Stimulated activated naive B cell treated with anti-CD40 and anti-IgM and Interleukin-4, amounts not matched to agents 10 μg/mL and 1 μg/mL and 100 μg/mL, for 72 hours (primary cell): ENCODE data around the gene MAPK8.

Experiments
- ATAC-seq, 2 donors: fragments of 150-1000 bp; cut with Tn5 transposase; replicated peaks; 2 replicates each; pipeline ENCODE4 v1.10.0; 2021; ENCODE audit warnings: moderate library complexity in 1 of 2
- DNase-seq: peaks from one replicate; pipeline ENCODE4 v3.0.0; 2021
- H3K27ac Mint-ChIP-seq: one replicate; pipeline ENCODE4 v1.8.0; 2022; ENCODE audit warnings: mild to moderate bottlenecking, mixed read lengths
- H3K27me3 Mint-ChIP-seq, 2 donors: one replicate each; pipeline ENCODE4 v1.8.0; 2022; ENCODE audit warnings: mixed read lengths in 2 of 2
- H3K36me3 Mint-ChIP-seq, 2 donors: one replicate each; pipeline ENCODE4 v1.8.0; 2022; ENCODE audit warnings: mixed read lengths in 2 of 2, mild to moderate bottlenecking in 1 of 2
- H3K4me1 Mint-ChIP-seq, 2 donors: one replicate each; pipeline ENCODE4 v1.8.0; 2022; ENCODE audit warnings: mixed read lengths in 2 of 2, mild to moderate bottlenecking in 1 of 2
- H3K4me3 Mint-ChIP-seq, 2 donors: one replicate each; pipeline ENCODE4 v1.8.0; 2022; ENCODE audit warnings: mild to moderate bottlenecking in 2 of 2, mixed read lengths in 2 of 2, moderate library complexity in 1 of 2
- H3K9me3 Mint-ChIP-seq, 2 donors: one replicate each; pipeline ENCODE4 v1.8.0; 2022; ENCODE audit warnings: mixed read lengths in 2 of 2, mild to moderate bottlenecking in 1 of 2

The MAPK8 gene

DNA sequence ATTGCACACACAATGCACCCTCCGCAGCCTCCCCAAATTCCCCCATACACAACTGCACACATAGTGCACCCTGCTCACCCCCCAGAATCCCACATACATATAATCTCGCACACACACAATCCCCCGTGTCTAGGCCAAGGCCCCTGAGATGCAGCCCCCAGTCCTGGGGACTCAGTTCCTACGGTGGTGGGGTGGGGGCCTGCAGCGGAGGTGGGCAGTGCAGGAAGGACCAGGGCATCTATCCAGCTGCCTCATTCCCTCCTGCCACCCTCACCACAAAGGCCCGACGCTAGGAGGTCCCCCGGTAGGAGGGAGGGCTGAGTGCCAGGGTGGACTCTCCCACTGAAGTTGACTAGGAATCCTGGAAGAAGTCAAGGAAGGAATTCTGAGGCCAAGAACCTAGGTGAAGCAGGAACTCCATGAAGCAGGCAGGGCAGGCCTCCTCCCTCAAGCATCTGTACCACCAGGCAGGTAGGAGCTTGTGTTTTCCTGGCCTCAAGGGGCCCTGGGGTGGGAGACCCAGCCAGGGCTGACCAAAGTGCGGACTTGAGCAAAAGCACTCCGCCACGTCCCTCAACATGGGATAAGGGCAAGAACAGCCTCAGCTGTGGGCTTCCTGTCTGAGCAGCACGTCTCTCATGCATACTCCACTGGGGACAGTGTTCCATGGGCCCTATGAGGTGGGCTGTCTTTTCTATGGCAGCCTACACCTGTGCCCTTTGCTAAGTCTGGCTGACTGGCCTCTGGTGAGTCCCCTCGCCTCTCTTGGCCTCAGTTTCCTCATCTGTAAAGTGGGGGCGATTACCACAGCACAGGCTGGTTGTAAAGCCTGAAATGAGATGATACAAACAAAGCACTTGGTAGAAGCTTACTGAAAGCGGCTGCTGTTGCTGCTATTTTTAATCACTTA lies 145.7 kb downstream of the MAPK8 start:
- peaks cover 10 to 24% of the 10 kb centered on the region in 2 donors for H3K36me3 Mint-ChIP-seq
- H3K27ac Mint-ChIP-seq = no peak overlapping the region
- peaks cover 6 to 12% of the 10 kb centered on the region in 2 donors for H3K4me1 Mint-ChIP-seq
- no peaks in the 10 kb centered on the region for H3K9me3 Mint-ChIP-seq
- H3K27me3 Mint-ChIP-seq = peaks cover 0 to 10% of the 10 kb centered on the region in 2 donors
- no peak for ATAC-seq
- DNase-seq = no peak
- H3K4me3 Mint-ChIP-seq = no peak overlapping the region

DNA sequence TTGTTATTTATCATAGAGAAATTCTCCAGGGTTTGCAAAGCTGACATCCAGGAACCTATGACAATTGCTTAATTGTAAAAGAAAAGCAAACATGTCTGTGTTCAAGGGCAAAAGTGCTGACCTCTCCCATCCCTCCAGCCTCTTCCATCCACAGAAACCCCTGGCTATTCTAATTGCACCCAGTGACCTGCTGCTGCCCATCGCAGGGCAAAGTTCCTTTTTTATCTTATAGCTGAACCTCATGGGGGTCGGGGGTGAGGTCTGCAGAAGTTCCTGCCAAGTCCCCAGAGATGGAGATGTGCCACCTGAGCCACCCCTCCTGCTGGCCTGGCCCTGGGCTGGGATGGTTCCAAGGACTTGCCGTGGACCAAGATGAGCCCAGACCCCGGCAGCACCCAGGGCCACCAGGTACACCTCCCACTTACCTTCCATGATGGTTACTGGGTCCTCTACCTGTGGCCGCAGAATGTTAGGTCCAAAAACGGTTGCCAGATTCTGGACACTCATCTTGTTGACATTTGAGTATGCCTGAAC lies 146.5 kb downstream of the MAPK8 start:
- peaks cover under 1 to 15% of the 10 kb centered on the region in 2 donors for H3K27me3 Mint-ChIP-seq
- no peak overlapping the region for H3K4me3 Mint-ChIP-seq
- H3K27ac Mint-ChIP-seq = peak overlapping the region; percentile 26
- no peaks in the 10 kb centered on the region for H3K9me3 Mint-ChIP-seq
- H3K4me1 Mint-ChIP-seq = peaks cover 9 to 17% of the 10 kb centered on the region in 2 donors
- H3K36me3 Mint-ChIP-seq = peaks cover 6 to 24% of the 10 kb centered on the region in 2 donors
- ATAC-seq (no peak), DNase-seq (no peak)

DNA sequence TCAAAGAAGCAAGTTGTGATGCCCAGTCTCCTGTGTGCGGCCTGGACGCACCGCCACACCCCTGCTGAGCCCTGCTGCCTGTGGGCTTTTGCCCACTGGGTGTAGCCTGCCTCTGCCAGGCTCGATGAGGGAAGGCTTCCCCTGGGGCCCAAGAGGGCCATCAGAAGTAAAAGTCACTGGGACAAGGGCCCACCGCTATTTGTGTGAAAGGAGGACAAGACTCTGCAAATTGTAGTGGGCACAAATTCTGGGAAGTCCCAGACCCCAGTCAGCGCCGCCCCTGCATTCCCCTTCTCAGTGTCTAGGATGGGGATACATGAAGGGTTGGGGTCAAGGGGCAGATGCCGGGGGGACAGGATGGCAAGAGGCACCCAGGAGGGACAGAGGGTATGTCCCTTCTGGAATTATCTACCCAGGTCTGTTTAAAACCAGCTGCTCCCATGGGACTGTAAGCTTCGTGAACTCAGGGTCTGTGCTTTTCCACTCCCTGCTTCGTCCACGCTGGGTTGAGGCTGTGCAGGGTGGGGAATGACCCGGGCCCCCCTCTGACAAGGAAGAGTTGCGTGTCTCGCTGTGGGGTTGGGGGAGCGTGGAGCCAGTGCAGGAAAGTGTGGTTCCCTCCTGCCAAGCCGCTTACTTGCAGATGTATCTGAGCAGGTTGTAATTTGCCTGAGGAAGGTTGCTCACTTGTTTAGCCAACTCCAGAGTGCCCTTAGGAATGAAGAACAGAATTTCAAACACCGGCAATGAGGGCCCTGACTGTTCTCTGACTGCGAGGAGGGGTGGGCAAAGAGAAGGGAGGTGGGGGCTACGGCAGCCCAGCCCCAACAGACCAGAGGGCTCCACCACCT lies 147.2 kb downstream of the MAPK8 start:
- Mint-ChIP-seq H3K36me3 (peaks cover 10 to 24% of the 10 kb centered on the region in 2 donors), H3K27ac (no peak overlapping the region), H3K9me3 (no peaks in the 10 kb centered on the region), H3K27me3 (peaks cover 5 to 13% of the 10 kb centered on the region in 2 donors), H3K4me1 (peaks cover 10 to 17% of the 10 kb centered on the region in 2 donors), H3K4me3 (no peak overlapping the region)
- ATAC-seq (no peak), DNase-seq (no peak)

DNA sequence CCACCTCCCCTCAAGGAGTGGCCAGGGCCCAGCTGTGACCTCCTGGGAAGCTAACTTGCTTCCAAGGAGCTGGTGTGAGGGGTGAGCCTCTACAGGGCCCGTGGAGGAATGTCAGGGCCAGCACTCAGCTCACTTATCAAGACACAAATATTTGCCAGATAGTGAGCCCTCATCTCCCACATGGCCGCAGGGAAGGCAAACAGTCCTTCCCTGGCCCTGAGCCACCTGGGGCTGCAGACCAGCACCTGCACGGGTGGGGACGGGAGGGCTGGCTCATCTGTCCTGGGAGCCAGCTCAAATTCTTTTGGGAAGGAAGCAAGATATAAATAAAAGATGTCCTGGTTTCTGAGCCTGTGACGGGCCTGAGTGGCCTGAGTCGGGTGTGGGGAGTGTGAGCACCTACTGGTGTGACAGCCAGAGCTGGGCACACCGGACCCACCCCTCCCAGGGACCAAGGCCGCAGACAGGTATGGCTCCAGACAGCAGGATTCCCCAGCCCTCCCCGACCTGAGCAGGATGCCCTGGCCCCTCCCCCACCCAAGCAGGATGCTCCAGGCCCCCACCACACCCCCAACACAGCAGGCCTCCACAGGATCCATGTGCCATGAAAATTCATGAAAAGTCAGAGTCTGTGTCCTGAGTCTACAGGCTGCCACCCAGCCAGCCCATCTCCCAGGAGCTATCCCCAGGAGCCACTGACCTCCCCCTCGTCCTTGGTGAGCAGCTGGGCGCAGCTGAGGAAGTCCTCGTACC lies 148.0 kb downstream of the MAPK8 start:
- Mint-ChIP-seq H3K4me1 (peaks cover 10 to 17% of the 10 kb centered on the region in 2 donors), H3K36me3 (peaks cover 14 to 24% of the 10 kb centered on the region in 2 donors), H3K27ac (no peak overlapping the region), H3K27me3 (peaks cover 5 to 12% of the 10 kb centered on the region in 2 donors), H3K9me3 (no peaks in the 10 kb centered on the region), H3K4me3 (no peak overlapping the region)
- ATAC-seq = no peak
- no peak for DNase-seq

DNA sequence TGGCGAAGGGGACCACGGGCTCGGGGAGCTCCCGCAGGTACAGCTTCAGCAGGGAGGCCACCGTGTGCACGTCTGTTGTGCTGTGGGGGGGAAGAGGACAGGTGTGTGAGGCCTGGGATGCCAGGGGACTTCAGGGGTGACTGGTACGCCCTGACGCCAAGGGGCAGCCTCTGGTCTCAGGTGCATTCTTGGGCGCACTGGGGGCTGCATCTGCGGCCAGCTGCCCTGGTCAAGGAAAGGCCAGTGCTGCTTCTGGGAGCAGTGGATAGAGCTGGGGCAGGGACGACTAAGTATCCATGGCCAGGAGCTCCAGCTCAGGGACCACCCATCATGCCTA lies 148.5 kb downstream of the MAPK8 start:
- Mint-ChIP-seq H3K9me3 (no peaks in the 10 kb centered on the region), H3K4me3 (no peak overlapping the region), H3K4me1 (peaks cover 10 to 17% of the 10 kb centered on the region in 2 donors), H3K36me3 (peaks cover 16 to 24% of the 10 kb centered on the region in 2 donors), H3K27me3 (peaks cover 5 to 12% of the 10 kb centered on the region in 2 donors), H3K27ac (no peak overlapping the region)
- DNase-seq = no peak
- no peak for ATAC-seq

DNA sequence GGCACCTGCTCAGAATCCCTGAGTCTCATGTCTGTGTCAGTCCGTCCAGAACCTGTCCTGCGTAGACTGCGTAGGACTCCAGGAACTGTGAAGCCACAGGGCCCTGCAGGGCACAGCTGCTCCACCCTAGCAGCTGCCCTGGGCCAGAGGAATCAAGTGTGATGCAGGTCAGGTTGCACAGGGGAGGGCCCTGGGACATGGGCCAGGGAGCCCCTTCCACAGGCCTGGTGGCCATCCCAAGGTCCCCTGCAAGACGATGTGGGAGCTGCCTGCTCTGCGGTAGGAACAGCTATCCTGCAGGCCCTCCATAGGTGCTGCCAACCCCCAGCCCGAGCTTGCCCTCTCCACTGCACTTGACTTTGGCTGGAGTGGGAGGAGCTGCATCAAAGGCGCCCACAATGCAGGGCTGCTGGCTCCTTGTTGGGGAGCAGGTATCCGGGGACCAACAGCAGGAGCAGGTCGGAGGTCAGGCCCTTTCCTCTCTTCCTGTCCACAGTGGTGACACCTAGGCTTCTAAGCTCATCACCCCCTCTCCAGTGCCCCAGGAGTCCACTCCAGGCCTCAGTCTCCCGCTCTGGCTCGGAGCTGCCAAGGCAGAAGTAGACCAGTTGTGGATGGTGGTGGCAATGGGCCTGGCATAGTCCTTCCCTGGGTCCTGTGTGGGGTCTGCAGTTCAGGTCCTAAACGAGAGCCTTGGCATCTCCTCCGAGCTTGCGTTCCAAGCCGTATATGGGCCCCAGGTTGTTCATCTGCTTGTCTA lies 149.1 kb downstream of the MAPK8 start:
- DNase-seq (no peak), ATAC-seq (no peak)
- H3K36me3 Mint-ChIP-seq = peaks cover 16 to 24% of the 10 kb centered on the region in 2 donors
- peaks cover 10 to 17% of the 10 kb centered on the region in 2 donors for H3K4me1 Mint-ChIP-seq
- no peak overlapping the region for H3K27ac Mint-ChIP-seq
- peaks cover 5 to 12% of the 10 kb centered on the region in 2 donors for H3K27me3 Mint-ChIP-seq
- H3K9me3 Mint-ChIP-seq = no peaks in the 10 kb centered on the region
- H3K4me3 Mint-ChIP-seq = no peak overlapping the region

DNA sequence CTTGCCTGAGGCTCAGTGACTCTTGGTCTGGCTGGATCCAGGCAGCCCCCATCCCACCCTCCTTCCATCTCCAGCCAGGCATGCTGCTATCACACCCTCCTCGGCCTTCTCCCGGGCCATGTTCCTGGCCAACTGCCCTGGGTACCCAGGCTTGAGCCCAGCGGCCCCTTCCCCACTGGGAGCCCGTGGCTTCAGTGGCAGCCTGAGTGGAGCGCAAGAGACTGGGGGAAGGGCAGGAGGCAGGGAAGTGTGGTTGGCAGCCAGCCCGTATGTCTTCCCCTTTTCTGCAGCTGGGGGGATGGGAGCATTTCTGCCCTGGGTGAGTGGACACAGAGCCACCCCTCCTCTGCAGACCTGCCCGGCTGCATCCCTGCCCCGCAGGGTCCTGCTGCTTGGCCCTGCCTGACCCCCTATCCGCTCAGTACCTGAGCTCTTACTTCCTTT lies 149.9 kb downstream of the MAPK8 start:
- peaks cover 16 to 24% of the 10 kb centered on the region in 2 donors for H3K36me3 Mint-ChIP-seq
- DNase-seq (no peak), ATAC-seq (peak; percentile 70 to 72)
- no peaks in the 10 kb centered on the region for H3K9me3 Mint-ChIP-seq
- H3K4me3 Mint-ChIP-seq = peak overlapping the region in 1 of 2 donors; percentile 58
- H3K27me3 Mint-ChIP-seq = peaks cover 5 to 12% of the 10 kb centered on the region in 2 donors
- peak overlapping the region; percentile 37 for H3K27ac Mint-ChIP-seq
- peaks cover 10 to 17% of the 10 kb centered on the region in 2 donors for H3K4me1 Mint-ChIP-seq

DNA sequence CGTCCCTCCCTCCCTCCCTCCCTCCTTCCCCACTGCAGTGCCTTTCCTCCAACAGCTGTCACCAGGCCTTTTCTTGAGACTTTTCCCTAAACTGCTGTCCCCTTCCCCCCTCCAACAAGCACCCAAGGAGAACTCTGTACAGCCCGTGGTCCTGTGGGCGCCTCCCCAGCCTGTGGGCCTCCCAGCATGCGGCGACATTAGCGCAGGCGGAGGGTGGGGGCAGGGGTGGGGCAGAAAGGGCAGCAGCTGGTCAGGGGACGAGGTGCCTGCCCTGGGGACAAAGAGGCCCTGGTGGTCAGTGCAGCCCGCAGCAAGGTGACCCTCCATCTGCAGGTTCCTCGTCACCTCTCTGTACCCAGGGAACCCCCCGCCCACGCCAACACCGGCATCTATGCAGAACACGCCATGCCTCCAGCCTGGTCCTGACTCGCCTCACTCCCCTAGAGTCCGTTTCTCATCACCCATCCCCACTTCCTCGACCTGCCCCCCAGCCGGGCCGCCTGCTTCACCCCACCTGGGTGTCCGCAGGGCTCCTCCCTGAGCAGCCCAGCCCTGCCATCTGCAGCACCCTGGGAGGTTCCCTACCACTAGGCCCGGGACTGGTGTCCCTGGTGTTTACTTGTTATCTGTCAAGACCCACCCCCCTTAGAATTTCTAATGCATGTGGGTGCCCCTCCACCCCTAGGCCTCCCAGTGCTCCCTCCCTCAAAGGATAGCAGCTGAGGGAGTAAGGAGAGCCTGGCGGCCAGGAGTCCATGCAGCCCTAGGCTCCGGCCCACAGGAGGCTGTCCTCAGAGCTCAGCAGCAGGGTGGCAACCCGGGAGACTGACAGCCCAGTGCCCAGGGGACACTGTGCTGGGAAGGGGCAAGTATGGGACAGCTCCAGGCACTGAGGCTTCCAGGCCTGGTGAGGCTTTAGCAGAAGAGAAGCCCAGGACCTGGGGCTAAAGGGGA lies 150.6 kb downstream of the MAPK8 start:
- ATAC-seq (peak; percentile 78 to 84), DNase-seq (peak; percentile 26)
- peaks cover 5 to 12% of the 10 kb centered on the region in 2 donors for H3K27me3 Mint-ChIP-seq
- peaks cover 10 to 19% of the 10 kb centered on the region in 2 donors for H3K36me3 Mint-ChIP-seq
- no peaks in the 10 kb centered on the region for H3K9me3 Mint-ChIP-seq
- H3K4me1 Mint-ChIP-seq = peaks cover 10 to 17% of the 10 kb centered on the region in 2 donors
- H3K27ac Mint-ChIP-seq = peak overlapping the region; percentile 37
- peak overlapping the region; percentile 29 to 58 for H3K4me3 Mint-ChIP-seq

DNA sequence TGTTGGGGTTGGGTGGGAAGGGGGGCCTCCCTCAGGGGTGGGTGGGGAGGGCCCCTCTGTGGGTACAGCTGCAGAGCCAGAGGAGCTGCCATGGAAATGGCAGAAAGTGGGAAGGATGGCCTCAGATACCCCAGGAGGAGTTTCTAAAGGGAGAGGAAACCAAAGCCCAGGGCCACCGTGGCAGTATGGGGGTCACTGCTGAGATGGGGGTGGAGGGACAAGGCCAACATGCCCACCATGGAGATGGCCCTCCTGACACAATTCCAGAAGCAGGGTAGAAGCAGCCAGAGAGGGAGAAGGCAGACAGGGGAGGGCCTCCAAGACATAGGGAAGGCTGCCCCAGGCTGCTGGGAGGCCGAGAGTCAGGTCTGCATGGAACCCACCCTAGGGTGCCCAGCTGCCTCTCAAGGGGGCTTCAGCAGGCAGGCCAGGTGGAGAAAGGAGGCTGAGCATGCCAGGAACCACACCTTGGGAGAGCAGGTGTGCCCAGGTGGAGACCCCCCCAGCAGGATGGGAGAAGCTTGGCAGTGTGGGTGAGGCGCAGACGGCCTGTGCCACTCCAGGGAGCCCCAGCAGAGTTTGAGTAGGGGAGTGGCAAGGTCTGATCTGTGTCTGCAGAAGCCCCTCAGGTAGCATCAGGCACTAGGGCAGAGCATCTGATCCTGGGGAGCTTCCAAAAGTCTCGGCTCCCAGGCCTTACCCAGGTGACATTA lies 151.6 kb downstream of the MAPK8 start:
- Mint-ChIP-seq H3K4me3 (no peak overlapping the region), H3K36me3 (peaks cover 10 to 14% of the 10 kb centered on the region in 2 donors), H3K27ac (no peak overlapping the region), H3K9me3 (no peaks in the 10 kb centered on the region), H3K27me3 (peaks cover 5 to 12% of the 10 kb centered on the region in 2 donors), H3K4me1 (peaks cover 10 to 17% of the 10 kb centered on the region in 2 donors)
- DNase-seq (no peak), ATAC-seq (no peak)

DNA sequence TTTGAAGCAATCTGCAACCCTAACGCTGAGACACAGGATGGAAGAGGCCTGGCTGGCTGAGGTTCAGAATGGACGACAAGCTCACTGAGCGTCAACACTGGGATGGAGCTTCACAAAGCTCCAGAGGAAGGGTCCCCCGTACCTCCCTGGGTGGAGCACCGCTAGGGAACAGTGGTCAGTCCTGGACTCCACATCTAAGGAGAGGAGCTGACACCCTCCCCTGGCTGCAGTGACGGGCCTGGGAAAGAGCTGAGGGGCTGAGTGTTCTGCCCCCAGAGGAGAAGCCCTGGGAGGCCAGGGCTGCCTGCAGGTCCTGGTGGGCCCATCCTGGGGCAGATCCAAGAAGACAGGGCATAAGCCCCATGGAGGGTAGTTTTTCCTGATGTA lies 152.2 kb downstream of the MAPK8 start:
- no peaks in the 10 kb centered on the region for H3K9me3 Mint-ChIP-seq

DNA sequence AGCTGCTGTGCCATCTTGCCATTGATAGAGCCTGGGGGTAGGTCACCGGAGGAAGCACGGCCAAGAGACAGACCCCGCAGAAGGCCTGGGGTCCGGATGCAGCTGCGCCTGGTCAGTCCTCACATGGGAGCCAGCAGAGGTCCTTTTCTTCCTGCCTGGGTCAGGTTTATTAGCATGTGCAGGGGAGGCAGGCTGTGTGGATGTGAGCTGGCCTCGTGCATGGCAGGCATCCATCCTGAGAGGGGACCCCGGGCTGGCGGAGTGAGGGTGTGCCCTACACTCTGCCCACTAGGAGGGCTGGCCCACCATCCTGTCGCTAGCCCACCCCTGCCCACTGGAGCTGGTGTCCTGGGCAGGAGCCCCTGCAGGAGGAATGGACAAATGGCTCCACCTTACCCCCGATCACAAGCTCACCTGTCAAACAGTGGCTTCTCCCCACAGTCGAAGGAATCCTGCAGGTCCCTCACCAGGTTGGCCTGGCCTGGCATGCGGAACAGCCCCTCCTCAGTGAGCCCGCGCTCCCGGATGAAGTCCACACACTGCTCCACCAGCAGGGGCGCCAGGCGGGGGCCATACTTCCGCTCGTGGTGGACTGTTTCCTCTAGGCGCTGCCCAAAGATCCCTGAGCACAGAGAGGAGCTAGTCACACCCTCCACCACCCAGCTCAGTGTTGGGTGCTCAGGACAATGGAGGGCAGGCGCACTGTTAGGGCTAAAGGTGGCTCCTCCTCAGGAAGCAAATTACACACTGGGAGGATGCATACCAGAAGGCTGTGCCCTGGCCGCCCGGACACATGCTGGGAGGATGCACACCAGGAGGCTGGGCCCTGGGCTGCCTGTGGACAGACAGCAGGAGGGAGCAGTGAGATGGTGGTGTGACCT lies 153.0 kb downstream of the MAPK8 start:
- no peak overlapping the region for H3K27ac Mint-ChIP-seq
- H3K27me3 Mint-ChIP-seq = peaks cover 5 to 12% of the 10 kb centered on the region in 2 donors
- ATAC-seq = no peak
- DNase-seq = no peak
- H3K36me3 Mint-ChIP-seq = peaks cover 7 to 10% of the 10 kb centered on the region in 2 donors
- H3K4me1 Mint-ChIP-seq = peaks cover 10 to 17% of the 10 kb centered on the region in 2 donors
- H3K9me3 Mint-ChIP-seq = no peaks in the 10 kb centered on the region
- no peak overlapping the region for H3K4me3 Mint-ChIP-seq

More for the DNA sequence above, 152.2 kb downstream of the MAPK8 start:
- H3K4me1 Mint-ChIP-seq = peaks cover 10 to 17% of the 10 kb centered on the region in 2 donors
- ATAC-seq (no peak), DNase-seq (no peak)
- H3K4me3 Mint-ChIP-seq = no peak overlapping the region
- no peak overlapping the region for H3K27ac Mint-ChIP-seq
- H3K27me3 Mint-ChIP-seq = peaks cover 5 to 12% of the 10 kb centered on the region in 2 donors
- H3K36me3 Mint-ChIP-seq = peaks cover 10% of the 10 kb centered on the region in 2 donors
